SU-DHL-6 (cell line): ENCODE results near the gene B3GLCT.

Source experiments
- EZH2phosphoT487 ChIP-seq: fragments of 200-600 bp; sonication (generic), shearing (Covaris generic); conservative IDR thresholded peaks from 2 replicates; pipeline ENCODE4 v1.6.1; 2018; ENCODE audit warnings: mild to moderate bottlenecking, antibody characterized with exemption, low read length, moderate library complexity, mixed read lengths
- TF ChIP-seq, protein P1 (sequence below): fragments of 200-600 bp; sonication (generic); IDR thresholded peaks from one replicate; pipeline ENCODE4 v1.5.1; 2017; ENCODE audit warnings: antibody characterized with exemption, mild to moderate bottlenecking, low read length, moderate library complexity; ENCODE audit not compliant: insufficient read depth, poor library complexity, severe bottlenecking

DNA sequence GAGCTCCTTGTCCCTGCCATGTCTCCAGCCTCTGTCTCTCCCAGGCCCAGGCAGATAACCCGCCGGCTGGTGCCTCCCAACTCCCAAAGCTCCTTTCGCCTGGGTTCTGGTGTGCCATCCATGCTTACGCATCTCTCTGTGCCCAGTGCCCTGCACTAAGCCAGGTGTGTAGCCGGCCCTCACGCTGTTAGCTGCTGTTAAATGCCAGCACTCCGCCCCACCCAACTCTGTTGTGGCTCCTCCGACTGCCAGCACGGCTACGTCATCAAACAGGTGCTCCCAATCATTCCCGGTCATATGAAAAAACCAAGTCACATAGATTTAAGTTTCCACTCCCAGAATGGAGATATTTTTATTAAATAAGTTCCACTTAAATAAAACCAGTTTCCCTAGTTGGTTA, 31.0 kb upstream of the B3GLCT start:
- TF ChIP-seq, protein P1, sequence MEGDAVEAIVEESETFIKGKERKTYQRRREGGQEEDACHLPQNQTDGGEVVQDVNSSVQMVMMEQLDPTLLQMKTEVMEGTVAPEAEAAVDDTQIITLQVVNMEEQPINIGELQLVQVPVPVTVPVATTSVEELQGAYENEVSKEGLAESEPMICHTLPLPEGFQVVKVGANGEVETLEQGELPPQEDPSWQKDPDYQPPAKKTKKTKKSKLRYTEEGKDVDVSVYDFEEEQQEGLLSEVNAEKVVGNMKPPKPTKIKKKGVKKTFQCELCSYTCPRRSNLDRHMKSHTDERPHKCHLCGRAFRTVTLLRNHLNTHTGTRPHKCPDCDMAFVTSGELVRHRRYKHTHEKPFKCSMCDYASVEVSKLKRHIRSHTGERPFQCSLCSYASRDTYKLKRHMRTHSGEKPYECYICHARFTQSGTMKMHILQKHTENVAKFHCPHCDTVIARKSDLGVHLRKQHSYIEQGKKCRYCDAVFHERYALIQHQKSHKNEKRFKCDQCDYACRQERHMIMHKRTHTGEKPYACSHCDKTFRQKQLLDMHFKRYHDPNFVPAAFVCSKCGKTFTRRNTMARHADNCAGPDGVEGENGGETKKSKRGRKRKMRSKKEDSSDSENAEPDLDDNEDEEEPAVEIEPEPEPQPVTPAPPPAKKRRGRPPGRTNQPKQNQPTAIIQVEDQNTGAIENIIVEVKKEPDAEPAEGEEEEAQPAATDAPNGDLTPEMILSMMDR, result no peak
- no peak for TF ChIP-seq EZH2phosphoT487
